Stimulated activated CD4-positive, alpha-beta T cell treated with anti-CD3 and anti-CD28 coated beads, Interleukin-15, amount 100 ng/mL, for 24 hours (primary cell): ENCODE data around the gene EDIL3.

Experiments
- DNase-seq: peaks from one replicate; pipeline ENCODE4 v3.0.0-alpha.2; 2020

EDIL3 gene

DNA sequence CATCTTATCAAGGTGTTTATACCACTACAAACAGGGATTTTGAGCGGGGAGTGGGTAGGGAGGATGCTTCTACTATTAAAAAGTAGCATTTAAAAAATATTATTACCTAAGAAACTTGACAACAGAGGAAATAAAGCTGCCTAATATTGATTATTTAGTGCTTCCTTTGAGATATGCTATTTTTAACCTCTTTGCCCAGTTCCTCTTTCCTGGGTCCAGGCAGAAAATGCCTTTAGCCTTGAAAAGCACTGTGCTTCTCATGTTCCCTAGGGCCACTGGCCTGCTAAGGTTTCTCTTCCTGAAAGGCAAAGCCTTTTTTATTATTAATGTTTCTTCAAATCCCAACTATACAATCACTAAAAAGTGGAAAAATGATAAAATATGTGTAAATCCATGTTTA is 446.8 kb downstream of the EDIL3 start:
- no peak for DNase-seq

DNA sequence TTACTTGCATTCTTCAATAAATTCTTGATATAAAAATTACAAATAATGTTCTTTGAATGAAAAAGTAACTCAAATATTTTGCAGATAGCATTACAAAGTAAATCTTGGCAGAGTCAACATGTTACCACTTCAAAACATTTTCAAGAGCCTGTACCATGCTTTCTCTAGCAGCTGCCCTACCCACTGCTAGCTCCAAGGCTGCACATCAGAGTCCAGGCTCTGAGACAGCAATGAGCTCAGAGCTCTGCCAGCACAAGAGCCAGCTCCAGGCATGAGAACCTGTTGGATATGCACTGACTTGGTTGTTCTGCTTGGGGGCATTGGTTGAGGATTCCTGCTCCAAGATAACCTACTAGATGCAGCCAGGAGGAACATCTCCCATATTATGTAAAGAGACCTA is 452.7 kb downstream of the EDIL3 start:
- DNase-seq, result no peak

DNA sequence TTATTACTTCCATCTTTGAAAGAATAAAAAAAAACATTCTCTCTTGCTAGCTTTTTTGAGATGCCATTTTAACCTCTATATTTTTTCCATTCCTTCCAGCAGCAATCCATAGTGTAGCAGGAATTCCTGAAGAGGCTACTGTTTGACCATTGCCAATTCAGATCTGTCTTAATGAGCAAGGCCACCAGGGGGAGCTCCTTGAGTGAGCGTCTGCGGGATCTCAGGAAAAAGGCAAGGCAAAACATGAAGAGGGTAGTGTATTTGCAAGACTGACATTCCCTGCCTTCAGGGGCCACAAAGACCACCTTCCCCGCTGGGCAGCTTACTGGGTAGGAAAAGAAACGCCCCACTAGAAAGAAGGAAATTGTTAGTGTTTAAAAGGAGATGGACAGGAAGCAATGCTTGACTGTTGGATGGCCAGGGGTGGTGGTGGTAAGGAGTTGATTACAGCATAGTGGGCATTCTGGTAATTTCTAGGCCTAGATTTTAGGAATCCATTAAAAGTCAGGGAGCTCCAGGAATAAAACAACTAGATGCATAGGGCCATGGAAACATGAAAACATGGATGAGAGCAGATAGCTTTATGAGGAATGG is 457.4 kb downstream of the EDIL3 start:
- DNase-seq, result peak; percentile 51

DNA sequence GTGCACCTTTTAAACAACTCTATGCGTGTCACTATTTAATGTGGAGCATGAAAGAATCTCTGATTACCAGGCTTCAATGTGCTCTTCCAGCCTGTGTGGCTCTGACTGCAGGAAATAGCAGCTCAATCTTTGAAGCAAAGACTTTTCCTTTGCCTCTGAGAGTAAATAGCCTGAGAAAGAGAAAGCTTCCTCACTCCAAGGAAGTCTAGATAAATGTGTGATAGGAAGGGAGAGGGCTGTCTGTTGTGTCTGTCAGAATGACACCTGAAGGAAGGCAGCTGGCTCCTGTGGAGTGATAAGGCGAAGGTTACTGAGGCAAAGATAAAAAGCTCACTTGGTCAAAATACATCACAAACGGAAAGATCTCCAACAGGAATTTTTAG is 458.7 kb downstream of the EDIL3 start:
- no peak for DNase-seq

DNA sequence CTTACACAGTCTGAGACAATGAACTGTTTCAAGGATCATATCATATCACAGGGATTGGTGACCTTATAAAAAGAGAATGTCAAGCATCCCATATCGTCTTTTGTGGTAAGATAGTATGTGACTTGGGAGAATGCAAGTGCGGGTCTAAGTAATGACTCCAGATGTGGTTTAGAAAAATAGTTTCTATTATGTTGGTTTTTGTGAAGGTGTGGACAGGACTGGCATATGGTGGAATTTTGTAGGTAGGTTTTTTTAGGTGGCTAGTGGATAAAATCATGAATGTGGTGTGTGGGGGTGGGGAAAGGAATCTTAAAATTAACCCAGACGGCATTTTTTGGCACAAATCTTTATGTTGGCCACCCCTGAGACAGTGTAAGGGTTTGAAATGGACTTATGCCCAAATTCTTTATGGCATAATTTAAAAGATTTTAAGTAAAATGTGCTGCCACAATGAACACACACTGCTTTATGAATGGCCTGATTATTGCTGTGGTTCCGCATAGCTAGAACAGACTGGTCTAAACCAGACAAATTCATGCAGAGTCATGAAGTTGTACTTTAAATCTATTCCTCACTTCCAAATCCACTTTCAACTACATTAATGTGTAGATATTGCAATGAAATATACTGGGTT is 459.2 kb downstream of the EDIL3 start:
- no peak for DNase-seq

DNA sequence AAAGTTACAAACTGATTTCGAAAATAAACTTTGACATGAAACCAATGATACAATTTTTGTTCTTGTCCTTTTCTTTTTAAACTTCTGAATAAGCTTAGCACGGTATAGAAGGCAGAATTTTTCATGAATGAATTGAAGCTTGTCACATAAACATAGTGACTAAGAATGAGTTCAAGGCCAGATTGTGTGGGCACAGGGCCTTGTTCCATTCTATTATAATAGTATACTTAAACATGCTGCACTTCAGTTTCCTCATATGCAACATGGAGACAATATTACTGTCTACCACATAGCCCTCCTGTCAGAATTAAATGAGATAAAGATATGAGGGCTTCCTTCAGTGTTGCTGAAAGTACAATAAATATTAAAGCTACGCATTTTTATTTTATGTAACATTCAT is 459.8 kb downstream of the EDIL3 start:
- no peak for DNase-seq

DNA sequence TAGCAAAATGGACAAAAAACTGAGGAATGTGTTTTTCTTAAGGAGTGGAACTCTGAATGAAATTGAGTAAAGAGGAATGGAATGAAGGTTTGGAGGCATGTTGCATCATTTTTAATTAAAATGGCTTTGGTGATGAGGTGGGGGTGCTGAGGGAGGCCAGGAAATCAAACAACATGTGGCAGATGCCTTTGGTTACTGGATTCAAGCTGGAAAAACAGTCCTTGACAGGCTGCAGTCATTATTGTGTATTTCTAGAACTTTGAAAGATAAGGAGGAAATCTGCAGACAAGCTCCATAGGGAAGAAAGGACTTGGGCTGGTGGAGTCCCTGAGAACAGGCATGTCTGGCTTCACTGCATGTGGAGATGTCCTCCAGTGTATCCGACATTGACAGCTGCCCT is 460.5 kb downstream of the EDIL3 start:
- DNase-seq, result no peak

DNA sequence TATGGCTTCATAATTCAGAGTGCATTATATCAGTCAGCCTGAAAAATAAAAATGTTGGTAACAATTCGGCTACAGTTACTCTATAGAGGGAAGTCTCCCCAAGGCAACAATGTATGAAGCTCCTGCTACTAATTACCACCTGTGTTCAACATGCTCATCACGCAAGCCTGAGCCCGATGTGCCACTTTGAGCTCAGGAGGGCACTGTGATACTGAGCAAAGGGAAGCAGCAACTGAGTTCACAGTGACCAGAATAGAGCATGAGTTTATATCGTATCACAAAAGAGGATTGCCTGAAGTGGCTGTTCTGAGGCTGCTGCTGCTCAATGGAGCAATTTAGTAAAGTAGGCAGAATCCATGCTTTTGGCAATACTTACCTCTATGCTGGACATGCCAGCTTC is 462.0 kb downstream of the EDIL3 start:
- no peak for DNase-seq

DNA sequence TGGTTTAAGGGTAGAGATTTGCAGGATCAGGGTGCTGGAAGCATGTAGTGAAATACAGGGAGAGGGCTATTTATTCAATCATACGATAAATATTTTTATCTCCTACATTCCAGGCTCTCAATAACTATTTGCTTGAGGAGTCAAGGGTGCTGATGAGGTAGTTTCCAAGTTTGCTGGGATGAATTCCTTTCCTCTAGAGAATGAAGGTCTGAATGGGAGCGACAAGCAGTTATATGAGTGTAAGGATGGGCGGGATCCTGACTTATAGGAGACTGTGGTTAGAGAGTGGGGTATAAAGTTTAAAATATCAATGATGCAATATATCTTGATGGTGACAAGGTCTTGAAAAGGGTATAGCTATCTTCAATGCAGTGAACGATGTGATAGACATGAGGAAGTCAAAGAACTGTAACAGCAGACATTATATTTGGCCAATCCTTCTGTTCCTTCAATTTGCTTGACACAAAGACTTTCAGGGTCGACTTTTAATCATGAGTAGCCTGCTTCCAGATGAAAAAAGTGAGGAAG is 462.9 kb downstream of the EDIL3 start:
- DNase-seq, result no peak

DNA sequence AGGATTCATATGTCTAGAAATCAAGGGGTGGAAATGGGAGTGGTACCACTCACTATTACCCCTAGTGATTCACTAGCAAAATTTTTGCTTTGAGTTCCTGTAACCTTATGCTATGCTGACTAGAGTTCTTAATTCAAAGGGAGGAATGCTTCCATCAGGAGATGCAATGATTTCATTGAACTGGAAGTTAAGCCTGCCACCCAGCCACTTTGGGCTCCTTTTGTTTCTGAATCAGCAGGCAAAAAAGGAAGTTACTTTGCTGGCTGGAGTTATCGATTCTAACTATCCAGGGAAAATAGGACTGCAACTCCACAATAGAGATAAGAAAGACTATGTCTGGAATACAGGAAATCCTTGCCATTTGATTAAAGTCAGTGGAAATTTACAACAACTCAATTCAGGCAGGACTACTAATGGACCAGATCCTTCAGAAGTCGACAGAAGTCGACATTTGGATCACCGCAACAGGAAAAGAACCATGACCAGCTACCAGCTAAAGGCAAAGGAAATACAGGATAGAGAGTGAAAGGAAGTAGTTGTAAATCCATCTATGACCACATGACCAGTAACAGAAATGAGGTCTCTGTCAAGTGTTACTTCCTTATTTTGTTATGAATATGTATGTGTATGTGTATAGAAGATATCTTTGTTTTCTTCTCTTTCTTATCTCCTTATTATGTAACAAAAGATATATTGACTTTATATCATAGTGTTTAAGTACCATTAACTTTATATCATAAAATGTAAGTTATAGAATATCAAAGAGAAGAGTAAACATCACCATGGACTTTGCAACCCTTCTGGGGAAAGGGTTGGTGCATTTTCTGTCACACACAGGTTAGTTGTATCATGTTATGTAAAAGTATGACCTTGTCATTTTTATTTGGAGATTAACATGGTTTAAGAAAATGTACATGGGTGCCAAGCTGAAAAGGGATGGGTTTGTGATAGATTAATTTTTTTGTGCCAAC is 465.3 kb downstream of the EDIL3 start:
- DNase-seq, result no peak

DNA sequence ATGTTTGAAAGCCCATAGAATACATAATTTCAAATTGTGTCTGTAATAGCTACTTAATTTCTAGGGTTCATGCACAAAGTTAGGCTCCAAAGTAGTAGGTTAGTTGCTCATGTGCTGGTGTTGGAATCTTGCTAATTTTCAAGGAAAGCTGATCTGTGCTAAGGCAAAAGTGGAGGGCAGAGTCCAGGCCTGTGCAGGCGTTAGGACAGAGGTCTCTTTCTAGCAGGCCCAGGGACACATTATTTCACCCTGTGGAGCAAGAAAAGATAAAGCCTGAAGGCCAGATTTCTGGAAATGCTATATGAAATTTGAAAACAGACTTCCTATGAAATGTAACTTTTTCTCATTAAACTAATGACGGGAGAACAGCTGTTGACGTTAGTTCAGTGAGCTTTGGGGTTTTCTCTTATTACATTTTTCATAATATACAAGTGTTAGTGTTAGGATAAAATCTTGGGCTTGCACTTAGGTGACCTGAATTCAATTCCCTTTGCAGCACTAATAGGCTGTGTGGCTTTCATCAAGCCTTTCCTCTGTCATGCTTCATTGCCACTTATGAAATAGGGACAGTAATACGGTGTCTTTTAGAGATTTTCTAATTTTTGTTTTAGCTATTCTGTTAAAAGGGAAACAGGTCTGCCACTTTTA is 467.3 kb downstream of the EDIL3 start:
- no peak for DNase-seq

DNA sequence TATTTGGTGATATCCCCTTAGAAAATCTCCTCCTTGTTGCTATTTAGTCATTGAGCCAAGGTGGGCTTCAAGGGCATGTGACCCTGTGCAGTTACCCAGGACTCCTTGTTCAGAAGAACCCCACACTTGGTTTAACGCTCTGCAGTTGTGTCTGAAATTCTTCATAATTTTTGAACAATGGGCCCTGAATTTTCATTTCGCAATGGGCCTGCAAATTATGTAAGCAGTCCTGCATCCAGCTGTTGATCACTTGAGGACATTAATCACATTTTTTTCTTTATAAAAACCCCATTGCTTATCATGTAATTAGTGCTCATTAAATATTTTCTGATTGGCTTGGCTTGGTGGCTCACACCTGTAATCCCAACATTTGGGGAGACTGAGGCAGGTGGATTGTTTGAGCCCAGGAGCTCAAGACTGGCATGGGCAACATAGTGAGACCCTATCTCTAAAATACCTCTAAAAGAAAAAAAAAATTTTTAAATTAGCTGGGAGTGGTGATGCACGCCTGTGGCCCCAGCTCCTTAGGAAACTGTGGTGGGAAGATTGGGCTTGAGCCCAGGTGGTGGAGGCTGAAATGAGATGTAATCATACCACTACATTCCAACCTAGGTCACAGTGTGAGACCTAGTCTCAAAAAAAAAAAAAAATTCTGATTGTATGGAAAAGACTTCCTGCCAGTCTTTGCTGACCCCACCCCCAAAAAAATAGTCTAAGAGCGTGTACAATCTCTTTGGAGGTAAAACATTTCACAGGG is 469.8 kb downstream of the EDIL3 start:
- DNase-seq, result no peak

DNA sequence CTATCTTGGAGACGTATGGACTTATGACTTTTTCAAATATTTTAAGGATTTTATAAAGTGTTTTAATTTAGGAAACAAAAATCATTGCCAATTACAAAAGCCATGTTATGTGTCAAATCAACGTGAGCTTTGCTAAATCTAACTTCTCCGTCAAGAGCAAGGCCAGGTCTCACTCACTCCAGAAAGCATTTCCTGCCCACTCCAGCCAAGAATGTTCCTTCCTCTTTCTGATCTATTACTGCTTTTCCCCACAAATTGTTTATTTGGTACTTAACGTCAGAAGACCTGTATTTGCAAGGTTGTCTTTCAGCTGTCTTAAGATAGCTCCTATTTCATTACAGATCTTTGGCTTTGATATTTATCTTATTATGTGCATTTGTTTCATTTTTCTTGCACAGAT is 470.5 kb downstream of the EDIL3 start:
- no peak for DNase-seq

DNA sequence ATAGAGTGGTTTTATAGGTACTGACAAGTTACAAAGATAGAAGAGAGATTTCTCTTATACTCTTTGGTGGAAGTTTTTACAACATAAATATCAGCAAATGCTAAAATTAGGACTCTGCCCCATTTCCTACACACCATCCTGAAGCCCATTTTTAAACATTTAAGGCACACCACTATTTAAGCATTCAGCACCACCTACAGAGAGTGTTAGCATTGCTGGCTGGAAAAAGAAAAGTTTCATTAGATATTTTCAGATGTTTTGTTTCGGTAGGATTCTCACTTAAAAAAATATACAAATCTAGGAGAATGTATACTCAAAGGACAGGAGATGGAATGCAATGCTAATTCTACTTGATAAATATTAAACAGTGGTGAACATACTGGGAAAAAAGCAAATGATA is 471.1 kb downstream of the EDIL3 start:
- DNase-seq, result no peak

DNA sequence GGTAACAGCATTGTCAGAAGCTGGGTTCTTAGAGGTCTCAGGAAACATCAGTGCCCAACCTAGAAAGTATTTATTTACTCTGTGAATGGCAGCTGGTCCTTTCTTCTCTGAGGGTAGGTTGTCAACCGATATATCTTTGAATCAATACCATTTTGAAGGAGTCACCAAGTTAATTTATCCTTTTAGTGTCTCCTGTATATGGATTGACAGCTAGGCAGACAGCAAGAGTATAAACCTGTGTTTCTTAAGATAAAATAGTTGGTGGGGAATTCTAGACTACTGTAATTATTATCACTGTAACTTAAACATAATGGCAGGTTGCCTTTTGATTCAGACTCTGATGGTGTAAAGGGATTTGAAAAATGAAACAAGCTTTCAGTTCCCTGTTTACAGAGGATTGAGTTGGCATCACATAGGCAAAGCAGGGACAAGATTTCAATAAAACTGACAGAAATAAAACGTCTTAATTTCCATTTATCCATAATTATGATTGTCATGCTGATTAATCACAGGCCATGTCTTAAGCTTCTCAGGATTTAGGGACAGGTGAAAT is 473.2 kb downstream of the EDIL3 start:
- DNase-seq, result no peak

DNA sequence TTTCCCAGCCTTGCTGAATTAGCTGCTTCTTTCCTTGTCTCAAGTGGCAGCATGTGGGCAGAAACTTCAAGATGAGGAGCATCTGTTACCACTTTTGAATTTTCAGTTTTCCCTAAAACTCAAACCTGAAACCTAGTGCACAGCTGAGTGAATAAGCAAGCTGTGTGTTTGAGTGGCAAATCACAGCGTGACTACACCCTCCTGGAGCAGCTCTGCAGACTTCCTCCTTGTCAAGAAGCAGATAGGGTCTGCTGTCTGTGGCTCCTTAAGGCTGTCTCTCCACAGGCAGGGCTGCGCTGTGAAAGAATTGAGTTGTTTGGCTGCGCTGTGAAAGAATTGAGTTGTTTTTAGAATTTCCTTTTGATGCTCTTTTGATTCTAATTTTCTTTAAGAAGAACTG is 484.4 kb downstream of the EDIL3 start:
- no peak for DNase-seq

DNA sequence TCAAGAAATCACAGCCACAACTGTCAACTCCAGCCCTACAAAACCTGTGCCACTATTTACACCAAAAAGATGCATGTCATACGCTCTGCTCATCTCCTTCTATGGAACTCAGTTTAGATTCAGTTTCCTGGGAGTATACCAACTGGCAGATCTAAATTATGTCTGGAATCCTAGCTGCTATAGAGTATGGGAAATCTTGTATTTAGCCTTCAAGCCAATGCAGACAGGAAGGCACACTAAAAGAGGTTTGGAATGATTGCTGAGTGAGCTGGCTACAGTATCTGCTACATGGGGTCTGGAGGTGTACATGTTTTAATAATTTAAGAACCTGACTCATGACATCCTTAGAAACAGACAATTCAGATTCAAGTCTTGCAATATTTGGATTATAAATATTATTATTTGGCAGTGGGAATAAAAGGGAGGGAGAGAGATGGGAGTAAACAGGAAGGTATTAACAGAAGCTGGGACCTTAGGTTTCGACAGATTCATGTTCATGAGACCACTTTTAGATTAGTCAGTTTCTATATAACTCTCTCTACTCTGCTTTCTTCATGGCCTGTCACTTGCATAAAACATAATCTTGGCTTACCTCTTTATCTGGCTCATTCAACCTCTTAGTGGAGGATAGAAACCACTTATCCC is 485.2 kb downstream of the EDIL3 start:
- DNase-seq, result no peak

DNA sequence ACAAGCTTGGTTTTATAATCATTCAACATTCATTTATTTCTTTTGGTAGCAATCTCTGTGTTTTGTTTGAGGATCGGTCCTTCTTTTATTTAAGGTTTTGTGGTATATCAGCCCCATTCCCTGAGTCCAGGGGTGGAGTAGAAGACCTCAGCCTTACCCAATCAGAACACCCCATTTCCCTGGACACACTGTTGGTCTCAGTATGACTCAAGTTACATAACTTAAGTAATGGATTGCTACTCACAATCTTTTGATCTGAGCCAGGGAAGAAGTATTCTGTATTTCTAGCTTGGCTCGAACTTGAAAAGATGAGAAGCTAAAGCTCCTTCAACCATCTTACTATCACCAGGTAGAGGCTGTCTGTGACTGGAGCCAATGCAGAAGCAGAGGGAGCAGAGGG is 488.8 kb downstream of the EDIL3 start:
- no peak for DNase-seq

DNA sequence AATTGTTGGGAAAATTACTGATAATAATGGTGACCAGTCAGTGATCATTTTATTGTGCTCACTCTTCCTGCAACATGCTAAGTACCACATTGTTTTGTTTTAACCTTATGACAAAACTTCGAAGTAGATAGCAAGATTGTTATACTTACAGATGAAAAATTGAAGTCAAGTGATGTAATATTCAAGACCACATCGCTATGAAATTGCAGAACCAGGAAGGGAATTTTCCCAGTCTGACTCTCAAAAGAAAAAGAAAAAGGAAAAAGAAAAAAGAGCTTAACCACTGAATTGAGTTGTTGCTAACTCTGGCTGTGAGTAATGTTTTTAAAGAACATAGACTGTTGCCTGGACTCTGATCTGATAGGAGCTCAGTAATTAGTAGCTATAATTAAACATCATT is 493.4 kb downstream of the EDIL3 start:
- no peak for DNase-seq
